GM21825 (cell line): ENCODE measurements around the gene TCF7.
A peak's percentile ranks its signal among the peaks of the same experiment; 100 is the strongest.

Experiments
- ATAC-seq: cut with Tn5 transposase; IDR thresholded peaks from one replicate; pipeline ENCODE4 v1.9.1; 2021; ENCODE audit warnings: mild to moderate bottlenecking, moderate library complexity; ENCODE audit not compliant: unreplicated experiment

The TCF7 gene

GRCh38 chr5:134130239-134130945 is 15.9 kb downstream of the TCF7 start:
- no peak for ATAC-seq

GRCh38 chr5:134131165-134131564 is 16.7 kb downstream of the TCF7 start:
- ATAC-seq: no peak

- ATAC-seq: no peak
Observed at GRCh38 chr5:134131578-134132350, 17.3 kb downstream of the TCF7 start.

- peak; percentile 63 for ATAC-seq
Observed at GRCh38 chr5:134132372-134133187, 18.1 kb downstream of the TCF7 start.

GRCh38 chr5:134133188-134133994 is 18.9 kb downstream of the TCF7 start:
- no peak for ATAC-seq

GRCh38 chr5:134133995-134134541 is 19.6 kb downstream of the TCF7 start:
- ATAC-seq: no peak

GRCh38 chr5:134135091-134135655 is 20.7 kb downstream of the TCF7 start:
- ATAC-seq: no peak

GRCh38 chr5:134136221-134136631 is 21.7 kb downstream of the TCF7 start:
- ATAC-seq: no peak

- no peak for ATAC-seq
Observed at GRCh38 chr5:134136771-134137170, 22.3 kb downstream of the TCF7 start.

- peak; percentile 63 for ATAC-seq
Observed at GRCh38 chr5:134138416-134139376, 24.2 kb downstream of the TCF7 start.

GRCh38 chr5:134139377-134139851 is 24.9 kb downstream of the TCF7 start:
- no peak for ATAC-seq

- ATAC-seq: no peak
Observed at GRCh38 chr5:134139891-134140469, 25.5 kb downstream of the TCF7 start.

- no peak for ATAC-seq
Observed at GRCh38 chr5:134140530-134141201, 26.2 kb downstream of the TCF7 start.

GRCh38 chr5:134141331-134142050 is 27.0 kb downstream of the TCF7 start:
- no peak for ATAC-seq

- ATAC-seq: no peak
Observed at GRCh38 chr5:134142052-134142451, 27.6 kb downstream of the TCF7 start.

- no peak for ATAC-seq
Observed at GRCh38 chr5:134142806-134143205, 28.3 kb downstream of the TCF7 start.

GRCh38 chr5:134143431-134143830 is 28.9 kb downstream of the TCF7 start:
- no peak for ATAC-seq
